Smooth muscle cell of the umbilical artery (primary cell): ENCODE data around the gene MSANTD4. TPM values are rescaled to one million over a fixed set of nuclear protein-coding genes. Genes with fewer than 3 reads are reported as not detected.

Experiments
- total RNA-seq: library from RNA; depleted of rRNA; stranded (reverse); fragments of >200 nt; gene quantifications from 2 replicates; pipeline ENCODE4 v1.2.3, GENCODE V29; 2014

Gene MSANTD4
- 60.8 and 62.7 TPM in 2 replicates for total RNA-seq

DNA sequence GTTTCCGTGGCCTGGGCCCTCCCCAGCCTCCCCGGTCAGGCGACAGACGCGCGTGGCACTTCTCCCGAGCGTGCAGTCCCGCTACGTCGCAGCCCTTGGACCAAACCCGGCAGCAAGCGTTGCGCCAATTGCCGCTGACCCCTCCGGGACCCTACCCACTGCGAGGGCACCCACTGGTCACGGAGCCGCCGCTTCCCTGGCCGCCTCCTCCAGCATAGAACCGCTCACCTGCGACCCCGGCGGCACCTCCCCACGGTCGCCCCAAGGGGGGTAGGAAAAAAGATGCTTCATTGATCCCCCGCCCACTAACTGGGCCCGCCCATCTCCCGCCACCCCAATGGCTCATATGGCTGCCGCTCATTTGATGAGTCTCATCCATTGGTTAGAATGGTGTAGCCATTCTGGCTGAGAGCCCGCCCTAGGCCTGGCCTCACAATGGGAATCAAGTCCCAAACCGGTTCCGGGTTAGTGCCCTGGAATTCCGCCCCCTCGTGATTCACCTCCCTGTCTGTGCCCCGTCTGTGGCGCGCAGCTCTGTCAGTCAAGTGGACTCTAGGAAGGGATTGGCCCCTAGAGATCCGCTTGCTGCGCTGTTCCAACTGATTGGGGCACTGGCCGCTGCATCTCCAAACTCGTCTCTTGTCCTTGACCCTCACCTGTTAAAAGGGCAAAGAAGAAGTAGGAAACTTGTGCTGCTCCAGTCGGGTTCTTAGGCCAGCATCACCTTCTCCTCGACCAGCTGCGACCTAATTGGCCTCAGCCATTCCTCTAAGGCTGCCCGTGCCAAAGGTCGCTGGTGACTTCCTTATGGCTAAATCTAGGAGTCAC is at the start of gene MSANTD4:
Gene MSANTD4 (minus strand): TSS at position 274 of the 828 bp plus-strand sequence. CDS start 11,323 bp downstream, outside the sequence.

Other genes starting within 250 kb of the MSANTD4 start
- 1.3 and 3.3 TPM in 2 replicates for gene KBTBD3, start 55.1 kb upstream of the MSANTD4 start, total RNA-seq
- 45.4 and 45.7 TPM in 2 replicates for gene AASDHPPT, start 55.4 kb upstream of the MSANTD4 start, total RNA-seq